ENCODE results near the gene IMMT. TPM values are rescaled to one million over a fixed set of nuclear protein-coding genes. Genes with fewer than 3 reads are reported as not detected.
A peak's percentile ranks its signal among the peaks of the same experiment; 100 is the strongest.

IMMT gene
- polyA plus RNA-seq, 3 donors: 115 to 117 (median 116) TPM

DNA sequence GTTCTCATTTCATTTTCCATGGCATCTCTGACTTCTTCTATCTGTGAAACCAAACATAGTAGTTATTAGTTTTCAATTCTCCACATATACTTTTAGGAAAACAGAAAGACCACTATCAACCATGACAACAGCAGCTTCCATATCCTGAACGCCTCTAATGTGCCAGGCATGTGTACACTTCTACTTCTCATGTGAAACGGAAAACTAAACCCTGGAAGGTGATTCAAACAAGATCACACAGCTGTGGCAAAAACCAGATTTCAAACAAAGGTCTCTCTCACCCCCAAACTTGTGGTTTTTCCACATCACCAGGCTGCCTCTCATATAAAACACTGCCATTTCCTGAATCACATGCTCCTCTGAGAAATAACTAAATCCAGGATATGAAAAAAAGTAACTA is 47.5 kb downstream of the IMMT start:
- DNase-seq (ENCODE audit: low read depth in 3 of 3, low spot score in 2 of 3): no peak

- no peak for DNase-seq (ENCODE audit: low read depth in 3 of 3, low spot score in 2 of 3)
Measured at GRCh38 chr2:86143926-86144685, 51.2 kb downstream of the IMMT start.

- no peak for DNase-seq (ENCODE audit: low read depth in 3 of 3, low spot score in 2 of 3)
Measured at GRCh38 chr2:86143307-86143706, 52.0 kb downstream of the IMMT start.

- DNase-seq (ENCODE audit: low read depth in 3 of 3, low spot score in 2 of 3): no peak
Measured at GRCh38 chr2:86142436-86143257, 52.6 kb downstream of the IMMT start.

- DNase-seq (ENCODE audit: low read depth in 3 of 3, low spot score in 2 of 3): peak in 1 of 3 donors; percentile 18
Measured at GRCh38 chr2:86140969-86141392, 54.3 kb downstream of the IMMT start.

DNA sequence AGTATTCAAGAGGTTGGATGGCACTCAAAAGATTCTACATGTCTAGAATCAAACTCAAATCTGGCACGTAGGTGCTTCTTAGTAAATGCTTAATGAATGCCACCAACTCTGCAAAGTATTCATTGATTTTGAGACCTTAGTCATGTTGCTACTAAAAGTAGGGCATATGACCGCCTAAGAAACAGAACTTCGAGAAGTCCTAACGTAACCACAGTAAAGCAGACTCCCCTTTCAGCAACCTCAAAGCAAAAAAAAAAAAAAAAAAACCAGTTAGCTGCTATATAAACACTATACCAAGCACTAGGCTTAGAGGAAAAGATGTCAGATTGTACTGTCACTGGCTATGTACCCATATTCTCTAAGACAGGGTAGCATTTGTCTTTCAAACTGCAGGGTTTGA is 55.3 kb downstream of the IMMT start:
- no peak for DNase-seq (ENCODE audit: low read depth in 3 of 3, low spot score in 2 of 3)

DNA sequence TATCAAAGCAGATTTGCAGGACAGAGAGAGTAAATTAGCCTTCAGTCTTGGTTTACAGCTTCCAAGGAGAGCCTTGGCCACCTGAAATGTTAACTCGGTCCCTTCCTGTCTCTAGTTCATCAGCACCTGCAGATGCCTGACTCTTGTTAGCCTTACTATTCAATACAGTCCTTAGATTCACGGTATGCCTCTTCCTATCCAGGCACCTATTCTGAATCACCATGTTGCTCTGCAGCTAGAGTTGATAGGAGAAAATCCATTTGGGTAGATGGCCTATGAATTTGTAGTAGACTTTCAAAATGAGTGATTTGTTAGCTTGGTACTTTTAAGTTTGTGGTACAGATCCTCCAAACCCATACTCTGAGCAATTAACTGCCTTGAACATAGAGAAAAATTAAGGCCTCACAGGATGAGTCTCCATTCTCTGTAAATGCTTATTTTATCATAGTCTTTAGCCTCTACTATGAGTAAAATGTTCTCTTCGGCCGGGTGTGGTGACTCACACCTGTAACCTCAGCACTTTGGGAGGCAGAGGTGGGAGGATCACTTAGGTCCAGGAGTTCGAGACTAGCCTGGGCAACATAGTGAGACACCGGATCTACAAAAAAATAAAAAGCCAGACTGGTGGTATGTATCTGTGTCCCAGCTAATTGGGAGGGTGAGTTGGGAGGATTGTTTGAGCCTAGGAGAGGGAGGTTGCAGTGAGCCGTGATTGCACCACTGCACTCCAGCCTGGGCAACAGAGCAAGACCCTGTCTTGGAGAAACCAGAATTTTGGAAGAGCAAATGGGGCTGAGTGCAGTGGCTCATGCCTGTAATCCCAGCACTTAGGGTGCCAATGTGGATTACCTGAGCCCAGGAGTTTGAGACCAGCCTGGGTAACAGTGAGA is 56.3 kb downstream of the IMMT start:
- no peak for DNase-seq (ENCODE audit: low read depth in 3 of 3, low spot score in 2 of 3)

DNA sequence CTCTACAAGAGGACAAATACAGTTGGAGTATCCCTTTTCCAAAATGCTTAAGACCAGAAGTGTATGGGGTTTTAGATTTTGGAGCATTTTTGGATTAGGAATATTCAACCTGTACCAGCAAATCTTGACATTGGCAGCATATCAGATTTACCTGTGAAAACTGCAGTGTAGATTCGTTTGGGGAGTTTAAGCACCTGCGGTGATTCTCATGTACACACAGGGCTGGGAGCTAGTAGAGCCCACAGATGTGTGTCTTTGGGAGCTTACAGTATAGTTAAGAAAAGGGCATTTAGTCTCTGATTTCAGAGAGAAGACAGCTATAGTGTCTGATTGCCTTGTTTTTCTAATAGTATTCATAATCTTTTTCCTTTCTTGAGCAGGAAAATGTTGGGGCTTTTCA is 59.1 kb downstream of the IMMT start:
- no peak for DNase-seq (ENCODE audit: low read depth in 3 of 3, low spot score in 2 of 3)

DNA sequence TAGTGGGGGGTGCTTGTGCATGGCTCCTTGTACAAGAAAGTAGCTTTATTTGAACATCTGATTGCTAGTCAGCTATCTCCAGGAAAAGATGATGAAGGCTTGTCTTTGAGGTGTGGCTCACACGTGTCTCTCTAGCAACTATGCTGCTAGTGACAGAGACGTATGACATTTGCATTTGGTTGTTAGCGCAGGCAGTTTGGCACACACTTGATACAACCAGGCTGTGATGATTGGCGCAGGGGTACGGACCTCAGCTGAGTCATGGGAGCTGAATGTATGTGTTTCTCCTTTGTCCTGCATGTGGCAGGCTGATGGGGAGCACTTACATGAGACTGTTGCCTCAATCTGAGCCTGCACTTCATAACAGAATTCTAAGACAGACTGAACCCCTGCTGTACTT is 59.6 kb downstream of the IMMT start:
- DNase-seq (ENCODE audit: low read depth in 3 of 3, low spot score in 2 of 3): no peak

- no peak for DNase-seq (ENCODE audit: low read depth in 3 of 3, low spot score in 2 of 3)
Measured at GRCh38 chr2:86134709-86135108, 60.6 kb downstream of the IMMT start.

- DNase-seq (ENCODE audit: low read depth in 3 of 3, low spot score in 2 of 3): no peak
Measured at GRCh38 chr2:86124683-86125082, 70.6 kb downstream of the IMMT start.

DNA sequence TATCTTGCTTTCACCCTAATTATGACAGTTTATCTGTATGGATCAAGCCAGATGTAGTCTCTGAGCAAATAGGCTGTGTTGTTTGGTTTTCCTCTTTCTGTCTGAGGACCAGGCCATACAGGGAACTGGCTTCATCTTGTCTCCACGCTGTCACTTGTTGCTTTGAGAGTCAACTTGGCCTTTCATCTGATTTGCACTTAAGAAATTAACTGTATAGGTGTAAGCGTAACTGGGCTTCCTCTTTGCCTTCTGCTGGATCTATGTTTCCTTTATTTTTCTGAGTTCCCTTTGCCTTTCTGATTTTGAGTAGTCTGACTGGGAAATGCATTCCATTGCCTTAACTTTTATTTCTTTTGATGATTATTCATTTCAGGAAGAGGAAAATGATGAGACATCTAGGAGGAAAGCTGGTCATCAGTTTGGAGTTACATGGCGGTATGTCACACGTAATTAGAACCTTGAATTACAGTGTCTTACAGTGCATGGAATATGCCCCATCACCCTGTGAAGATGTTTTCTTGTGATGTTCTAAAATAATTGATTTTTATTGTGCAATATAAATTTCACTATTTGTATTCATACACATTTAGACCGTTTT is 71.8 kb downstream of the IMMT start:
- DNase-seq (ENCODE audit: low read depth in 3 of 3, low spot score in 2 of 3): no peak

DNA sequence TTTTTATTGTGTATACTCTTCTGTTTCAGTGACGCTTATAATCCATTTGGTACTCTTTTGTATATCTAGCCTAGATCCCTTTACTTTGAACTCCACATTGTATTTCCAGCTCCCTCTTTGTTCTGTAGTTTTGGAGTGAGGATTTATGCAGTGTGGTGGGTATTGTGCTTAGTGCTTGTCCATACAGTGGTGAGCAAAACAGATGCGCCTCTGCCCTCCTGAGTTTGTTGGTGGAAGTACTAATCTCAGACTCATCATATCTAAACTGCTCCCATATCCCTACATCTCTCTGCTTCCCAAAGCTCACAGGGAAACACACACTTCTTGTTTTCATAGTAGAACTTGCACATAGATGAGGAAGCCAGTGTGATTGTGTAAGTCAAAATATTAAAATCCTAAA is 77.1 kb downstream of the IMMT start:
- DNase-seq (ENCODE audit: low read depth in 3 of 3, low spot score in 2 of 3): no peak

DNA sequence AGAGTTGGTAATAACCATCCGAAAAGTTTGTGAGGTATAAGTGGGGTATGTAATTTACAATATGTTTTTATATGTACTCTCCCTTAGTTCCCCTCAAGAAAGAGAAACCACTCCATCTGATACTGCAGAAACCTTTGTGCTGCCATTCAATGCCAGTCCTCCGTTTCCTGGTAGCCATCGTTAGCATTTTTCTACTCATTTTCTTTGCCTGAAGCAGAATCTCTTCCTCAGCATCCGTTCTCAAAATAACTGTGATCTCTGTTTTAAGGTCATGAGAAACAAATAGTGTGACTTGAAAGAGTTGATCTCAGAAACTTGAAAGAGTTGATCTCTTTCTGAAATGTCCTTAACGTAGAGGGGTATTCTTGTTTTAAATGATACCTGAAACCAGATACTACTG is 88.2 kb downstream of the IMMT start:
- no peak for DNase-seq (ENCODE audit: low read depth in 3 of 3, low spot score in 2 of 3)

GRCh38 chr2:86105969-86106945 is 89.0 kb downstream of the IMMT start, which contains the start of gene PTCD3:
Gene PTCD3, plus strand, starts transcription at chr2:86106235. Its CDS starts 13 bp downstream, at chr2:86106248.
- peak in 2 of 3 donors; percentile 88 to 91 for DNase-seq (ENCODE audit: low read depth in 3 of 3, low spot score in 2 of 3)

- DNase-seq (ENCODE audit: low read depth in 3 of 3, low spot score in 2 of 3): peak; percentile 88 to 98 (median 92)
Measured at GRCh38 chr2:86105252-86105968, 89.9 kb downstream of the IMMT start, which contains the start of gene POLR1A. Gene POLR1A, minus strand, starts transcription at chr2:86105886. Its CDS starts 110 bp downstream, at chr2:86105776.

GRCh38 chr2:86102157-86102556 is 93.1 kb downstream of the IMMT start:
- DNase-seq (ENCODE audit: low read depth in 3 of 3, low spot score in 2 of 3): no peak

- DNase-seq (ENCODE audit: low read depth in 3 of 3, low spot score in 2 of 3): no peak
Measured at GRCh38 chr2:86097913-86098312, 97.3 kb downstream of the IMMT start.

Measured in right renal cortex interstitium (tissue), 3 donors.